T-helper 22 cell (primary cell): ENCODE measurements around the gene GMDS.
"Not testable (repeated sequence)": the region's sequence is repeated elsewhere in the genome, so short reads cannot be mapped to it uniquely, and the experiment has no call there.

Source experiments
- DNase-seq: peaks from one replicate; pipeline ENCODE4 v3.0.0-alpha.2; 2020; ENCODE audit warnings: low read depth

GMDS gene

GRCh38 chr6:1679031-1679687 lies 566.2 kb downstream of the GMDS start:
- DNase-seq, result no peak

DNA sequence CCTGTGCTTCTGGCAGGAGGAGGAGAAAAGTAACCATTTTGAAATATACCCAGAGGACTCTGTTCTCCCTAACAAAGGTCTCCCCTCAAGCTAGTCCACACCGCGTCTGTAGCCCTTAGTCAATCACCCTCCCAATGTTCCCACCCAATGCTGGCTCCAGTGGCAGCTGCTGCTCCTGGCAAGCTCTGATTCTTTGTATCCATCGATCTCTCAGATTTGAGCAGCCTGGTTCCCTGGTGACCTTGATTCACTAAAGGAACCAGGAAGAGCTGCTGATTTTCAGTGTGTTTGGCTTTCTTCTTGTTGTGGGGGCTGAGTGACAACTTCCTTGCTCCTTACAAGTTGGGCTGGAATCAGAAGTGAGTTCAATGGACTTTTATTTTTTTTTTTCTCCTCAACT lies 567.2 kb downstream of the GMDS start:
- DNase-seq, result no peak

- no peak for DNase-seq
Observed at GRCh38 chr6:1672379-1672778, 573.0 kb downstream of the GMDS start.

DNA sequence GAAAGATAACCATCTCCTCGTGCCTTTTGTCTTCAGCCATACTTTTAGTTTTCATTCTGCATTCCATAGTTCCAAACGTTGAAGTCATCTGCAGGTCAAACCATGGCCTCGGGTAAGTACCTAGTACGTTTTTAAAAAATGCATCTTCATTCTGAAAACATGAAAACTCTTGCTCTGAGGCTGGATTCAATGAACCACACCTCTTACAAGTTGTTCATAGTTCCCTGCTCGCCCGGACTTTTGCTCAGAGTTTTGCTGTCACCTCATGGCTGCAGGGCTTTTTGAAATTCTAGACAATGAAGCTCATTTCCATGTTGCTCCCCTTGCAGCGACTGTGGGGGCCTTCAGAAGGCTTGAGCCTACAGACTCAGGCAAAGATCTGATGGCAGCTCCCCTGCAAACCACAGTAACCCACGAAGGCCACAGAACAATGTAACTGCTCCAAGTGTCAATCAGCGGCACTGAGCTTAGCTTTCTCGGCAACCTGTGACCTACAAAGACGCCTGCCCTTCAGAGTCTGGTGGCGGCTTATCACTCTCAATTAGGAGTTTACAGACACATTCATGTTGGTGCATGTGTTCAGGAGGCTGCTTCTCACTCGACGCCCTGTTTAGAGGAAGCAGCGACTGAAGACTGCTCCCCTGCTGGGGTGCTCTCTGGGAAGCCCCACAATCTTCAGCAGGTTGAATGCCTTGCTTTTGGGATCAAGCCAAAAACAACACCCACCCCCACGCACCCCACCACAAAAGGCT lies 574.5 kb downstream of the GMDS start:
- no peak for DNase-seq

DNA sequence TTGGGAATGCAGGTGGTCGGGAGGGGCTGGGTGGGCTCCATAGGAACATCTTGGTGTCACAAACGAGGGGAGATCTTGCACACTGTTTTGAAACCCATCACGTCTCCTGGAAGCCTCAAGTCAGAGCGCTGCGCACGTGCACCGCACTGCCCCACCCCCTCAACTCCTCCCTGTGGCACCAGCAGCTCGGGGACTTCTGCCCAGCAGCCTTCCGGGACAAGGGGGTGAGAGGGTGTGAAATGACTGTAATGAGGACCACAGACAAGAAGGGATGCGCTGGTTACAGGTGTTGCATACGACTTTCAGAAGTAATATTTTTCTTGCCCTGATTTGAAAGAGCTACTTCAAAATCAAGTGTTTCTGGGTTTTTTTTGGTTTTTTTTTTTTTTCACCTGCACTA lies 575.4 kb downstream of the GMDS start:
- DNase-seq, result no peak

DNA sequence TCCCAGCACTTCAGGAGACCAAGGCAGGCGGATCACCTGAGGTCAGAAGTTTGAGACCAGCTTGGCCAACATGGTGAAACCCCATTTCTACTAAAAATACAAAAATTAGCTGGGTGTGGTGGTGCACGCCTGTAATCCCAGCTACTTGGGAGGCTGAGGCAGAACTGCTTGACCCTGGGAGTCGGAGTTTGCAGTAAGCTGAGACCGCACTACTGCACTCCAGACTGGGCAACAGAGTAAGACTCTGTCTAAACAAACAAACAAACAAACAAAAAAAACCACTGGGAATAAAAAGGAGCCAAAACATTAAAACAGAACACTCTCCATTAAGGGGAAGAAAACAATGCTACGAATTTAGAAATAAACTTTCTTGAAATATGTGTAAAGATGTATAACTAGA lies 576.9 kb downstream of the GMDS start:
- not testable (repeated sequence) for DNase-seq

DNA sequence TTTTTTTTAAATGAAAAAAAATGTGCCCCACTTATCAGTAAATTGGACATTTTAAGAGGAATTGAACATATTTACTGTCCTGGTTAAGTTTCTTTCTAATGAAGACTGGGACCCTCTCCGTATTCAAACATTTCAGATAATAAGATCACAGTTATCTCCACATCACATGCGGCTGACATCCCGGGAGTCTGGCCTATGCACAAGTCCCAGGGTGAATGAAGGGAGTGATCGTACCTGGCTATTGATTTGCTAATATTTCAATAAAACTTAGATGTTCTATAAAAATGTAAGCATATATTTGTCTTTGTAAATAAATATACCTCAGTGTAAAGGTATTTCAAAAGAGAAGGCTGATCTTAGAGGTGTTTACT lies 577.6 kb downstream of the GMDS start:
- DNase-seq, result no peak

DNA sequence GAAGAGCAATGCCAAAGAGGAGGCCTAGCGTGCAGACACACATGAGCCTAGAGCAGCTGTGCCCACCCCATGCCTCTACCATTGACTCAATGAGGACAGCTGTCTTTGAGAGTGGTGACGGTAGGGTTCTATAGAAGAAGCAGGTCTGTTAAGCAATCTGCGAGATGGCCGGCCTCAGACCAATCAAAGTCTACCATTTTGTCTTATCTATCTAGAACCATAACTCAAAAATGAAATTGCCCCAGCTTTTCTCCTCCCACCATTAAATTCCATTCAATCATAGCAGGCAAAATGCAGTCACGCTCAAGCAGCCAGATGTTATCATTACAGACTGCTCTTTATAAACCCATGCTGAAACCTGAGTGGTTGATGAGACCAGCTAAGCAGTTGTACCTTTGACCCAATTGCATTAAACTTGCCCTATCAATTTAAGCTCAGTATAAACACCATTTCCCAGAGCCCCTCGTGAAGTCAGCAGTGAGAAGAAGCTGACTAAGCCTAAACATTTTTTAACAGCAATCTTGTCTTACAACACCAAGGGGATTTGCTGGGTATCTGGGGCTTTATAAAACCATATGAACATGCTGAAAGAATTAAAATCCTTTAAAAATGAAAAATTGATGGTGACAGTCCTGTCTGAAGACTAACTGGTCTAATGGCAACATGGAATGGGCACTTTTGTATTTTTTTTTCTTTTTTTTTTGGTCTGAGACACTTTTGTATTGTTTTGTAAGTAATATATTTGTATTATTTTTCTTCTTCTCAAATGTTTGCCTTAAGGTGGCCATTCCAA lies 578.2 kb downstream of the GMDS start:
- DNase-seq, result no peak

DNA sequence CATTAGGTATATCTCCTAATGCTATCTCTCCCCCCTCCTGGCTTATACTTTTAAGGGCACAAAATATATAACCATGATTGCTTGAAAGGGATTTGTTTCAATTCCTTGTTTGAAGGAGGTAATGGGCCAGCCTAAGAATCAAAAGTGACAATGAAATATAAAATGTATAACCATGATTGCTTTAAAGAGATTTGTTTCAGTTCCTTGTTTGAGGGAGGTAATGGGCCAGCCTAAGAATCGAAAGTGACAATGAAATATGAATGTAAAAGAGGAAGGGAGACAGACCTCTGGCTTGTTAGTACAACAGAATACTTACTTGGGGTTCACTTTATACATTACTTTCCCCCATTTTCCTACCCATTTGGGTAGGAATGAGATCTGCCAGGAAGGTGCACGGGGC lies 580.2 kb downstream of the GMDS start:
- DNase-seq, result no peak

GRCh38 chr6:1664329-1664728 lies 581.1 kb downstream of the GMDS start:
- no peak for DNase-seq

- DNase-seq, result no peak
Observed at GRCh38 chr6:1663511-1663910, 581.9 kb downstream of the GMDS start.

DNA sequence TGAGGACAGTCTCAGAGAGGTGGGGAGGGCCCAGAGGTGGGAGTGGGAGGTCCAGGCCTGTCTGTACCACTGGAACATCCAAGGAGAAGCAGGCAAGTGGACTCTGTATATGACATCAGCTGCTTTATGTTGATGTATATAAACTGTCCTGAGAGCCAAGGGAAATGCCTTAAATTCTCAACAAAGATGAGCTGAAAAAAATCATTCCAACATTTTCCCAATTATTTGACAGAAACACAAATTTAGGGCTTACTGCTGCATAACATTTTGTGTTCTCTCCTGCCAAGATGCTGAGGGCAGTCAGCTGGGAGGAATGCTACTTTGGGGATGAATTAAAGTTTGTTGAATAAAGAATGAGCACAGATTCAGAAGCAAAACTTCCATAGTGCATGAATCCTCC lies 582.9 kb downstream of the GMDS start:
- no peak for DNase-seq

- DNase-seq, result no peak
Observed at GRCh38 chr6:1659816-1660215, 585.6 kb downstream of the GMDS start.

- DNase-seq, result no peak
Observed at GRCh38 chr6:1658212-1659005, 587.0 kb downstream of the GMDS start.

DNA sequence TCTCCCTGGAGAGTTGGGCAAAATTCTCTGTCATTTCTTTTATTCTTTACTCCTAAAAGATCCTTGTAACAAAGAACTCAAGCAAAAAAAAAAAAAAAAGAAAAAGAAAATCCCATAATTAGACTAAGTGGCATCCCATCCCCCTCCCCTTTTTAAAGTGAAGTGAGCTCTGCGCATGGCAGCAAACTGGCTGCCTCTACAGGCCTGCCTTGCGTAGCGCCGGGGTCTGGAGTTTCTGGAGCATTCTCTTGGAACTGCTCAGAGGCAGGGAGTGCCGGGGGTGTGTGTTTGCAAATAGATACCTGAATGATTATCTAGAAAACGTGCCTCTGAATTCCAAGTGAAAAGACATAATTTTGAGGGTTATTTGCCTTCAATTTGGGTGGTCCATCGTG lies 587.6 kb downstream of the GMDS start:
- DNase-seq, result no peak

GRCh38 chr6:1657116-1657770 lies 588.2 kb downstream of the GMDS start:
- no peak for DNase-seq

DNA sequence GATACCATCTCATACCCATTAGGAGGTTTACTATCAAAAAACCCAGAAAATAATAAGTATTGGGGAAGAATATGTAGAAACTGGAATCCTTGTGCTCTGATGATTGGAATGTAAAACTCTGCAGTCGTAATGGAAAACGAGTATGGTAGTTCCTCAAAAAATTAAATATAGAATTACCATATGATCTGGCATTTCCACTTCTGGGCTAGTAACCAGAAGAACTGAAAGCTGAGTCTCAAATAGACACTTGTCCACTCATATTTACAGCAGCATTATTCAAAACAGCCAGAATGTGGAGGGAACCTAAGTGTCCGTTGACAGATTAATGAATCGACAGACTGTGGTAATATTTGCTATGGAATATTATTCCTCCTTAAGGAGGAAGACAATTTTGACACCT lies 591.4 kb downstream of the GMDS start:
- no peak for DNase-seq

DNA sequence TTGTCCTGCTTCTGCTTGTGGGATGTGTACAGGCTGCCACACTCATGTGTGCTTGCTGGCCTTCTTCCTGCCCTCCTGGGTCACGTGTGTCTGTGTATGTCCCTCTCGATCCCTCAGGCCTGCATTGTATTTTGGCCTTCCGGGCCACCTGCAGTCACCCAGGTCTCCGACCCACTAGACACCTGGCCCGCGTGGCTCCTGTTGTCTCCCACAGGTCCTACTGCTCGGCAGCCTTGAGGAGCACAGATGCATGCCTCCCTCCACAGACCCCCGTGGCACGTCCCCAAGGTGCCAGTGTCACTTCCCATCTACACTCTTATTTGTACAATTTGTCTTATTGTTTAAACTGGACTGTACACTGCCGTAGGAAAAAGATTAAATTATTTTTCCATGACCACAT lies 592.6 kb downstream of the GMDS start:
- DNase-seq, result no peak

- DNase-seq, result no peak
Observed at GRCh38 chr6:1651362-1651761, 594.0 kb downstream of the GMDS start.

GRCh38 chr6:1645466-1646185 lies 599.8 kb downstream of the GMDS start:
- DNase-seq, result no peak

DNA sequence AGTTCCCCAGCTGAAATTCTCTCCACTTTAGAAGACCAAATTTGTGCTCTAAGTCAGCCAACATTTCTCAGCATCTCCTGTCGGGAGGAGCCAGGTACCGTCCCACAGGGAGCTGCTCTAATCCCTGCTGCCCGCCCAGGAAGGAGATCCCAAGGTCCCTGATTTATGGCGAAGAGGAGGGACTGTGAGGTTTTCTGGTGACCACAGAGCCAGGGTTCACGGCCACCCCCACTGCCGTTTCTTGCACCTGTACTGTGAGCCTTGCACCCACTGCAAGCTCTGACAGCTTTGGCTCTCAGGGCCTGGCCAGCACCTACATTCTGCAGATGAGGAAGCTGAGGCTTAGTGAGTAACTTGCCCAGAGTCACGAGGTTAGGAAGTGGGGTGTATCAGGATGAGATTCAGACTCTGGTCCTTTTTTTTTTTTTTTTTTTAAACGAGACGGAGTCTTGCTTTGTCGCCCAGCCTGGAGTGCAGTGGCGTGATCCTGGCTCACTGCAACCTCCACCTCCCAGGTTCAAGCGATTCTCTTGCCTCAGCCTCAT lies 600.8 kb downstream of the GMDS start:
- no peak for DNase-seq
